ENCODE results near the gene EAF1.

DNA sequence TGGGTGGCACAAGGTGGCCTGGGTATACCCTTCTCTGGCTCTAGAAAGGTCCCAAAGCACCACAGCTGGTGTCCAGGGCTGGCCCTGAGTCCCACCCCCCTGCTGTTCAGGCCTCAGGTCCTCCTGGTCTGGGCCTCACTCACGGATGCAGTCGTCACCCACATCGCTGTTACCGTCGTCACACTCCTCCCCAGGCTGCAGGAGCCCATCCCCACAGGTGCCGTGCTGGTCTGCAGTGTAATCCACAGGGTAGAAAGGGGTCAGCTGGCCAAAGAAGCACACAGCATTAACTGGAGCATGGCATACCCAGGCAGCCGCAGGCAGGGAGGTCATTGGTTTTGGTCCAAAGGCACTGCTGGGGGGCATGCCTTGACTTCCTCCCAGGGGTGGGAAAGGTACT is 28.4 kb downstream of the EAF1 start:
- TF ChIP-seq, protein P1, sequence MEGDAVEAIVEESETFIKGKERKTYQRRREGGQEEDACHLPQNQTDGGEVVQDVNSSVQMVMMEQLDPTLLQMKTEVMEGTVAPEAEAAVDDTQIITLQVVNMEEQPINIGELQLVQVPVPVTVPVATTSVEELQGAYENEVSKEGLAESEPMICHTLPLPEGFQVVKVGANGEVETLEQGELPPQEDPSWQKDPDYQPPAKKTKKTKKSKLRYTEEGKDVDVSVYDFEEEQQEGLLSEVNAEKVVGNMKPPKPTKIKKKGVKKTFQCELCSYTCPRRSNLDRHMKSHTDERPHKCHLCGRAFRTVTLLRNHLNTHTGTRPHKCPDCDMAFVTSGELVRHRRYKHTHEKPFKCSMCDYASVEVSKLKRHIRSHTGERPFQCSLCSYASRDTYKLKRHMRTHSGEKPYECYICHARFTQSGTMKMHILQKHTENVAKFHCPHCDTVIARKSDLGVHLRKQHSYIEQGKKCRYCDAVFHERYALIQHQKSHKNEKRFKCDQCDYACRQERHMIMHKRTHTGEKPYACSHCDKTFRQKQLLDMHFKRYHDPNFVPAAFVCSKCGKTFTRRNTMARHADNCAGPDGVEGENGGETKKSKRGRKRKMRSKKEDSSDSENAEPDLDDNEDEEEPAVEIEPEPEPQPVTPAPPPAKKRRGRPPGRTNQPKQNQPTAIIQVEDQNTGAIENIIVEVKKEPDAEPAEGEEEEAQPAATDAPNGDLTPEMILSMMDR (IDR thresholded peaks at IDR 0.05): no peak
- TF ChIP-seq POLR2A (IDR thresholded peaks at IDR 0.05): no peak

Measured in lower leg skin (tissue), 3 donors.